HG02870 (cell line): ENCODE results near the gene SAA1.

Experiments
- ATAC-seq: cut with Tn5 transposase; IDR thresholded peaks from one replicate; pipeline ENCODE4 v1.9.1; 2021; ENCODE audit warnings: mild to moderate bottlenecking, moderate library complexity; ENCODE audit not compliant: unreplicated experiment

Gene SAA1

DNA sequence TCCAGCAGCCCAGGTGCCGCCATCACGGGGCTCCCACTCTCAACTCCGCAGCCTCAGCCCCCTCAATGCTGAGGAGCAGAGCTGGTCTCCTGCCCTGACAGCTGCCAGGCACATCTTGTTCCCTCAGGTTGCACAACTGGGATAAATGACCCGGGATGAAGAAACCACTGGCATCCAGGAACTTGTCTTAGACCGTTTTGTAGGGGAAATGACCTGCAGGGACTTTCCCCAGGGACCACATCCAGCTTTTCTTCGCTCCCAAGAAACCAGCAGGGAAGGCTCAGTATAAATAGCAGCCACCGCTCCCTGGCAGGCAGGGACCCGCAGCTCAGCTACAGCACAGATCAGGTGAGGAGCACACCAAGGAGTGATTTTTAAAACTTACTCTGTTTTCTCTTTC, at the start of gene SAA1:
Gene SAA1, plus strand, starts transcription at position 316 of the 400 bp plus-strand sequence. CDS start 624 bp downstream, outside the sequence.
- ATAC-seq = no peak

DNA sequence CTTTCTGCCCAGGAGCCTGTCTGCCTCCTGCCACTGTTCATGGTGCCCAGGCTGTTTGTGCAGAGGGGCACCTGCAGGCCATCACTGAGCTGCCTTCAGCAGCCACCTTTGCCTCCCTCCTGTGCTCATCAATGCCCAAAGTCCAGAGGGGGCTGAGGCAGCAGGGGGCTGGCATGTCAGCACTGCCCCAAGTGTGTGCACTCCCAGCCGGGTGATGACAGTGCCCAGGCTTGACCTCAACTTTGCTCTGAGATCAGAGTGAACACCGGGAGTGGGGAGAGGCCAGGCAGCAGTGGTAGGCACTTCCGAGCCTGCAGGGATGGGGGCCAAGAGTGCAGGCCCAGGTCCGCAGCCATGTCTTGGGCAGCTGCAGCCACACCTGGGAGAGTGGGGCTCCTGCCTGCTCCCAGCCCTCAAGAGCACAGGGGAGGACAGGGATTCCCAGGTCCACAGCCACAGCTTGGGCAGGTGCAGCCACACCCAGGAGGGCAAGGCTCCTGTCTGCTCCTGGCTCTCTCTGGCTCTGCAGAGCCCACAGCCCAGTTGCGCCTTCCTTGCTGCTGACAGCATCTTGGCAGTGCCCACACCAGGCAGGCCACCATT, 44.7 kb upstream of the SAA1 start:
- no peak for ATAC-seq

DNA sequence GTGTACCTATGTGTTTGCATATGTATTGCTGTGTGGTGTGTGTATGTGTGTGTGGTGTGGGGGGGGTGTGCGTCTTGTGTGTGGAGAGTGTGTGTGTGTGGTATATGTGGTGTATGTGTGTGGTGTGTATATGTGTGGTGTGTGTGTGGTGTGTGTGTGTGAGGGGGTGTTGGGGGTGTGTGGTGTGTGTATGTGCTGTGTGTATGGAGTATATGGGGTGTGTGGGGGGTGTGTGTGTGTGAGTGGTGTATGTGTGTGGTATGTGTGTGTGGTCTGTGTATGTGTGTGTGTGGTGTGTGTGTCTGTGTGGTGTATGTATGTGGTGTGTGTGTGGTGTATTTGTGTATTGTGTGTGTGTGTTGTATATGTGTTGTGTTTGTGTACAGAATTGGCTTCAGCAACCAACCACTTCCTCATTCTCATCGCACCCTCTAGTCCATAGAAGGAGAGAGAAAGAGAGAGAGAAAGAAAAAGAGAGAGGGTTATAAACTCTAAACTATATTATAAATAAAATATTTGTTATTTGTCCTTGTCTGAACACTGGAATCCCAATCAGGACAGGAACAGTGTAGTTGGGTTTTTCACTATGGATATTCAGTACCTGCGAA, 43.1 kb upstream of the SAA1 start:
- no peak for ATAC-seq

DNA sequence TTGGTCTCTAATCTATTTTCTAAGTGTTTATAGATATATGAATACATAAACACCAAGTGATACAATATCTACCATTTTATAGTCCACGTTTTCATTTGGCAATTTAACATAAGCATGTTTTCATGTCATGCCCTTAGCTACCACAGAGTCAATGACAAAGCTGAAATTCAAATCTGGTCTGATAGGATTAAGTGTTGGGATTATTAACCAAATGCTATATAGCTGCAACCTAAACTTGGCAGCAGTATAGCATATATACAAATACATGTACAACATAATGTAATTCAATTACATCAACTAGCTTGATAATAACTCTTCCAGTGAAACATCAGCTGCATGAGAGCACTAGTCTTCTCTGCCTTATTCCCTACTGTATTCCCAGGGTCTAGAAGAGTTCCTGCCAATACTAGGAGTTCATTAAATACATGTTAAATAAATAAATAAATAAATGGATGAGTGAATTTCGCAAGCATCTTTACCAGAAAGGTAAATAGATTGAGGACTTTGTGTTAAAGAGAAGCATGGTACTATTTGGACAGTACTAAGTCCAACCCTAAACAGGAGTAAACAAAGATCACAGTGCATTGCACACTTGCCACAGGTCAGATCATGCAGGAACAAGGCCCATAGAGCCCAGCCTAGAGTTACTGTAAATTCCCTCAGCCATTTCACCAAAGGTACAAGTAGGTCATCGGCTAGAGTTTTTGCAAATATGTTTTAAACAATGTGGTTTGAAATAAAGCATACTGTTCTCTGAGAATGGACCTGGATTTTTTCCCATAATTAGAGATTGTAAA, 42.3 kb upstream of the SAA1 start:
- no peak for ATAC-seq

DNA sequence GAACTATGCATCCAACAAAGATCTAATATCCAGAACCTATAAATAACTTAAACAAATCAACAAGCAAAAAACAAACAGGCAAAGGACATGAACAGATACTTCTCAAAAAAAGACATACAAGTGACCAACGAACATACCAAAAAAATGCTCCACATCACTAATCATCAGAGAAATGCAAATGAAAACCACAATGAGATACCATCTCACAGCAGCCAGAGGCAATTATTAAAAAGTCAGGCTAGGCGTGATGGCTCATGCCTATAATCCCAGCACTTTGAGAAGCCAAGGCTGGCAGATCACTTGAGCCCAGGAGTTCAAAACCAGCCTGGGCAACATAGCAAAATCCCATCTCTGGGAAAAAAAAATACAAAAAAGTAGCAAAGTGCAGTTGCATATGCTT, 40.2 kb upstream of the SAA1 start:
- no peak for ATAC-seq

DNA sequence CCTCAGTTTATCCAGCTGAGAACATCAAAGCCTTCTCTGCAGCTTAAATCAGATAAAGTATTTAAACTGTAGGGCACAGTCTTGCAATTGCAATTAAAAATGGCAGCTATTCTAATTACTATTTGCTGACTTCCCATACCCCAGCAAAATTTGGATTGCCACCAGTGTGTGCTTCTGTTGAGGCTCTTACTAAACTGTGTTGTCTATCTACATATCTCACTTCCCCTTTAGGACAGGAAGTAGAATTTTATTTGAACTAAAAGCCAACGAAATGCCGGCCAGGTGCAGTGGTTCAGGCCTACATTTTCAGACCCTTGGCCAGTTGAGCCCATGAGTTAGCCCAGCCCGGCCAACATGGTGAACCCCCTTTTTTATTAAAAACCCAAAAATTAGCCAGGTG, 36.6 kb upstream of the SAA1 start:
- peak; percentile 95 for ATAC-seq

DNA sequence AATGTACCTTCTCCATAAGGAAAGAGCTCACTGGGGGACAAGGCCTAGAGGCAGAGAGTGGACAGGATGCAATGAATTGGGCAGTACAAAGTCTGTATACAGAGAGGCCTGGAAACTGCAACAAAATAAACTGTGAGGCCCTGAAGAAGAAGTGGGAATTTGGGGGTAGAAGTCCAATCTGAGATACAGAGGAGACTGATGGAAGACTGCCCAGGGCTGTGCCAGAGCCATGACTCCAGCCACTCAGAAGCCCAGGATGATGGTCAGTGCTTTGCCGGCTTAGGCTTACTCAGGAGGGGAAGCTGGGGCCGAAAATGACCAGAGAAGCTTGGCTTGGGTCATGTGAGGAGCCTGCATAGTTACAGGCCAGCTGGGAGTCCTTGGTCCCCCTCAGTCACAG, 35.2 kb upstream of the SAA1 start:
- ATAC-seq = no peak

DNA sequence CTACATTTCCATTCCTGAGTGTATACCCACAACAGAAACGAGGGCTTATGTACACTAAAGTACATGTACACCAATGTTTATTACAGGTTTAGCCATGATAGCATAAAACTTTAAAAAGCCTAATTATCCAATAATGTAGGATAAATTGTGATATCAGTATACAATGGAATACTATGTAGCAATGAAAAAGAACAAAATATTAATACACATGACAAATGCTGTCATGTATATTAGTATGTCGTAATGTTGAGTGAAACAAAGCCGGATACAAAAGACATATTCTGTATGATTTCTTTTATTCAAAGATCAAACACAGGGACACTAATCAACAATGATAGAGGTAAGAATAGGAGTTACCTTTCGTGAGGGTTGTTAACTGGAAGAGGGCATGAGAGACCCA, 32.2 kb upstream of the SAA1 start:
- no peak for ATAC-seq

DNA sequence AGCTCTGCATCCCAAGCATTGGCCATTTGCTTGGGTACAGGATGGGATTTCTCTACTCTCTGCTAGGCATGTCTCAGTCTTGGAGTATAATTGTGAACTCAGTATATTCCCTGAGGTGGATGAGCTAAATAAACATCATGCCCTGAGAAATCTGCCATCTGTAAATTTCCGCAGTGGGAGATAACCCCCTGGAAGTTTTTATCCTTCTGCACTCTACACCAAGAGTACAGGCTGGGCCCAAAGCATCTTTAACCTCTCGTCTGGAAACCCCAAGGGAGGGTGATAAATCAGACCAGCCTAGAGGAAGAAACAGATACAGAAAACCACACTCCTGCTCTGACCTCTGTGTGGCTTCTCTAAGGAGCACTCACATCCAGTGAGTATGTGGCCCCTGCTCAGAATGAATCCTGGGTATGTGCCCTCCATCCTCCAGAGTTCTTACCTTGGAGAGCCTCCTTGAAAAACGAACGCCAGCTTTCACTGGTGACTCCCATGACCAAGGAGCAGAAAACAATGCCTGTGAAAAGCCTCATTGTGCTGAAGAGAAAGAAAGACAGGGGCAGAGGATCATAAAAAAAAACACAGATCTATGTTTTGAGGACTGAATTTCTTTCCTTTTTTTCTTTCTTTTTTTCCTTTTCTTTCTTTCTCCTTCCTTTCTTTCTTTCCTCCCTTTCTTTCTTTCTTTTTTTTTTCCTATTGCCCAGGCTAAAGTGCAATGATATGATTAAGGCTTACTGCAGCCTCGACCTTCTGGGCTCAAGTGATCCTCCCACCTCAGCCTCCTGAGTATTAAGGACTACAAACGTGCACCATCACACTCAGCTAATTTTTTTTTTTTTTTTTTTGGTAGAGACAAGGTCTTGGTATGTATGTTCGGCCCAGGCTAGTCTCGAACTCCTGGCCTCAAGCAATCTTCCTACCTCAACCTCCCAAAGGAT, 30.4 kb upstream of the SAA1 start:
- no peak for ATAC-seq

DNA sequence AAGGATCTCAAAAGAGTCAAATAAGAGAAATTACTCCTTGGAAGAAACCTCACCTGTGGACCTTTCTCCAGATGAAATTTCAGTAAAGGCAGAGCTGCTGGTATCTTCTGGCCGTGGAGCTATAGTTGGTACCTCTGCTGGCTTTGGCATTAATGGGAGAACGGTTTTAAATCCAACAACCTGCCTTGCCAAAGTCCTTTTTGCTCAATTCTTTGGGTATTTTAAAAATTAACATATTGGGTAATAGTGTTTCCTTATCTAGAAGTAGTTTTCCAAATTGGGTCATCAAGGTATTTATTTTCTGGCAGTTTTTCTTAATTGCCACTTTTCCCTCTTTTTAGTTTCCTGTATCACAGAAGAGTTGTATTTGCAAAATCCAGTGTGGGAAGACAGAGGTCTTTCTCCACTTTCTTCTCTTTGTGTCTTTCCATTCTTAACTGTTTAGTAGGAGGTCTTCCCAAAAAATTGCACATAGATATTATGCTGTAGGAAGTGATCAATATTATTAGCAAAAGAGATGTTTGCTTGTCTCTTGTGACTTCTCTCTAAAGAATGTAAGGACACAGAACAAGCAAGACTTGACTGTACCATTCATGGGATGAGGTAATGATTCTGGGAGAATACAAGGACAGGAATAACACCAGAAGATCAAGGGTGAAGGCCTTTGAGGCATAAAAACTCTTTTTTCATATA, 29.3 kb upstream of the SAA1 start, which contains the start of gene SAA4:
Gene SAA4, minus strand, starts transcription at position 139 of the 693 bp plus-strand sequence. CDS start 876 bp downstream, outside the sequence.
- ATAC-seq = no peak

DNA sequence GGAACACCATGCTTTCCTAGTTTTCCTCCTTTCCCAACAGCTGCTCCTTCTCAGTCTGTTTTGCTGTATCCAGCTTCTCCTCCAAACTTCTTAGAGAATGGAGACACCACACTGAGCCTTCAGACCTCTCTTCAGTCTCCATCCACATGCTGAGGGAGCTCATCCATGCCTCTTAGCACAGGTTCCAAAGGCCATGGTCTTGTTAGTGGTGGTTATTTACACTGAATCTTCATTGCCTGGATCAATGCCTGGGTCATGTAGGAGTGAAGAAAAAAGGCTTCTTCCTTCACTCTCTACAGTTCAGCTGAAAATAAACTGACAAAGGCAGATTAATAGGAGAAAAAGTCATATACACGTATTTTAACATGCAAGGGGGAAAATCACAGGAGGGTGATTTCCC, 26.4 kb upstream of the SAA1 start:
- no peak for ATAC-seq

DNA sequence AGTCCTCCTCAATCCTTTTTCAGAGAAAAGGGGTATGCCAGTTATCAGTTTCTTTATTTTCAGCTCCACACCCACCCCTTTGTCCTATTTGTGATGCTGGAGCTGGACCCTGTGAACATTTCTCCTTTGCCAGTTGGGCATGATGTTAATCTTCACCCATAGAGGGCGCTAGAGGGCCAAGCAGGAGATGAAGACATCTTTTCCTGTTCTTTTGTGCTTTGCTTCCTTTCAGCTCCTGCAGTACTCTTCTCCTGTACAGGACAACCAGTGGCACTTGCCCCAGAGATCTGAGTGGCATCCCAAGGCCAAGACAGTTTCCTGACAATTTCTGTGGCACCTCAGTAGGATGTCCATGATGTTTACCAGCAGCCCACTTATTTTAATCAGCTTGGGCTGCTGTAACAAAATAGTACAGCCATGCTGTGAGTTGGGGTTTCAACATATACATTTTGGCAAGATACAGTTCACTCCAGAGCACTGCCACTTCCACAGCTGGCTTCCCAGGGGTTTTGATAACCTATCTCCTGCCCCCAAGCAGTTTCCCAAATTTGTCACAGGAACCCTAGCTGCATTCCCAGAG, 22.2 kb upstream of the SAA1 start:
- ATAC-seq = no peak

DNA sequence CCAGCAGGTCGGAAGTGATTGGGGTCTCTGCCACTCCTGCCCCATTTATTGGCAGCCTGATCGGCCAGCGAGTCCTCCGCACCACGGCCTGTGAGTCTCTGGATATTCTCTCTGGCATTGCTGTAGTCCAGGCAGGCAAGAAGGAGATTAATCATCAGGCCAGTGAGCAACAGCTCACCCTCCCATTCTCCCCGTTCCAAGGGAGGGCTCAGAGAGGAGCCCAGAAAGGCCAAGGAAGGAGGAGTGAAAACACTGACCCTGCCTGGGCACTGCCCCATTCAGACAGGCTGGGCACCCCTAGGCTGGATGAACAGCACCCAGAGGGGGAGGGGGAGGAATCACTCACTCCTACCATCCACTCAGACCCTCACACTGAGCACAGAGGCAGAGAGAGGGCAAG, 20.7 kb upstream of the SAA1 start:
- ATAC-seq = no peak

DNA sequence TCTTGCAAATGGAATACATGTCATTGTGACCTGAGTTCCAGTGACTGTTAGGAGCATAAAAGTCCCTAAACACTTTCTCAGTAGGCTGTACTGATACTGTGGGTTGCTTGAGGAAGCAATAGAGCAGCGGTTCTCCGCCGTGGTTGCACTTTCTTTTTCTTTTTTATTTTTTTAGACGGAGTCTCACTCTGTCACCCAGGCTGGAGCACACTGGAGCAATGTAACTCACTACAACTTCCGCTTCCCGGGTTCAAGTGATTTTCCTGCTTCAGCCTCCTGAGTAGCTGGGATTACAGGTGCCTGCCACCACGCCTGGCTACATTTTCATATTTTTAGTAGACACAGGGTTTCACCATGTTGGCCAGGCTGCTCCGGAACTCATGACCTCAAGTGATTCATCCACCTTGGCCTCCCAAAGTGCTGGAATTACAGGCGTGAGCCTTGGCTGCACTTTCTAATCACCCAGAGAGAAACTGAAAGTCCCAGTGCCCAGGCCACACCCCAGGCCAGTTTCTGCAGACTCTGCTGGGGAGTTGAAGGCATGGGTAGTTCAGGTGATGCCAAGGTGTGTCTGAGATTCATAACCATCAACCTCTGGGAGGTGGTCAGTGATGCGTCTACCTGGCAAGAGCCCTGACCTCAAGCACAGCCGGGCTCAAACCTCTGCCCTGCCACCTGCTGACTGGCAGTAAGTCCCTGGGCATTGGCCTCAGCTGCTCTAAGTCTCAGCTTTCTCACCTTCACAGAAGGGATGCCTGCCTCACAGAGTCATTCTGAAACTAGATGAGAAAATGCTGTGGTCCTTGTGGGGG, 19.5 kb upstream of the SAA1 start:
- peak; percentile 81 for ATAC-seq

DNA sequence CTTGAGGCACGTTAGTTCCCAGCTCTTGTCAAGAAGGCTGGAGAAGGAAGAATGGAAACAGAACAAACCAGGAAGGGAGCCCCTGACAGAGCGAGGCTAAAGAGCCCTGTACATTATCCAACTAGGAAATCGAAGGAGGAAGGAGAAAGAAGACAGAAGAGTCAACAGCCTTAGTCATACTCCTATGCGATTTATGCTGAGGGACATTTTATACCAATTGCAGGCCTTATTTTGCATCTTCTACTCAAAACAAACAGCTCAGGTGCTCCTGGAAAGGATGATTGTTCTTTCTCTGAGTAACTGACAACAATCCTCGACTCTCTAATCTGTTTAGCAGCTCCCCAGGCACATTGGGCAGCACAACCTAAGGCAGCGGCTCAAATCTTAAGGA, 18.9 kb upstream of the SAA1 start:
- peak; percentile 26 for ATAC-seq

DNA sequence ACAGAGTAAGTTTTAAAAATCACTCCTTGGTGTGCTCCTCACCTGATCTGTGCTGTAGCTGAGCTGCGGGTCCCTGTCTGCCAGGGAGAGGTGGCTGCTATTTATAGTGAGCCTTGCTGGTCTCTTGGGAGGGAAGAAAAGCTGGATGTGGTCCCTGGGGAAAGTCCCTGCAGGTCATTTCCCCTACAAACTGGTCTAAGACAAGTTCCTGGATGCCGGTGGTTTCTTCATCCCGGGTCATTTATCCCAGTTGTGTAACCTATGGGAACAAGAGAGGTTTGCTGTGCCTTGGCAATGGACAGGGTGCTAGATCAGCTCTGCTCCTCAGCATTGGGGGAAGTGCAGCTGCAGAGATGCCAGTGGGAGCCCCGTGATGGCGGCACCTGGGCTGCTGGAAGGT, 17.5 kb upstream of the SAA1 start, which contains the start of gene SAA2:
Gene SAA2, minus strand, starts transcription at position 108 of the 400 bp plus-strand sequence. CDS start 657 bp downstream, outside the sequence.
- no peak for ATAC-seq

DNA sequence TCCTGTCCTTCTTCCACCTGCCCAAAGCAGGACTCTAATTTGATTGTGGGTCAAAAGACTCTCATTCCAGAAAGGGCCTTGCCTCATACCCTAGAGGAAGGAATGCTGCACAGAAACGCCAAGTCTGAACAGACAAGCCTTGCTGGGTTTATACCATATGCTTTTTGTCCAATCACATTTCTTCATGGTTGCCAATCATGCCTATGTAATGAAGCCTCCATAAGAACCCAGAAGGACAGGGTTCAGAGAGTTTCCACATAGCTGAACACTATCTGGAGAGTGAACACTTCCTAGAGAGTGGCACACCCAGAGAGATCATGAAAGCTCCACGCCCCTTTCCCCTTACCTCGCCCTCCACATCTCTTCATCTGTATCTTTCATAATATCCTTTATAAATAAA, 12.8 kb upstream of the SAA1 start:
- no peak for ATAC-seq

DNA sequence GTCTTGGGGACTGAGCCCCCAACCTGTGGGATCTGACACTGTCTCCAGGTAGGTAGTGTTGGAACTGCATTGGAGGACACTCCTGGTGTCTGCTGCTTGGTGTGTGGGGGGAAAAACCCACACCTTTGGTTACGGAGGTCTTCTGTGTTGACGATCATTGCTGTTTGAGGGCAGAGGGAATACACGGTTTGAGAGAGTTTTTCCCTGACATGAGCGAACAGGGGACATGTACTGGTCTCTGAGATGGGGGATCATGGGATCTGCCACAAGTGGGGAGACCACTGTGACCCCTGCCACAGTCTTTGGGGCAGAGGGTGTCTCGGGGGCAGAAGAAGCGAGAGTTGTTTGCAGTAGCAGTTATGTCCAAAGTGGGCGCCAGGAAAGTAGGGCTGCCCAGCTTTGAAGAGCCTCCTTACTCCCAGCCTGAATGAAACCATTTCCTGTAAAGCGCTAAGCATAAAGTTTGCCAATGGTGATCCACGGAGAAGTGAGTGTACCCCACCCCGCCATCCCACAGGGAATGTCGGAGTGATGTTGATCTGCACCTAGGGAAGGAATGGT, 12.2 kb upstream of the SAA1 start:
- no peak for ATAC-seq
